Heart left ventricle (tissue), 16 donors: Measurements from ENCODE around the gene CFAP161. TPM values are rescaled to one million over a fixed set of nuclear protein-coding genes. Genes with fewer than 3 reads are reported as not detected.
A peak's percentile ranks its signal among the peaks of the same experiment; 100 is the strongest.

ENCODE experiments used
- ATAC-seq, 4 donors: fragments of 200-7000 bp; cut with Tn5 transposase; one replicate each; pipeline ENCODE4 v1.9.1; 2020 to 2022; ENCODE audit warnings: moderate library complexity in 4 of 4, mild to moderate bottlenecking in 3 of 4, moderate number of reproducible peaks in 1 of 4
- DNase-seq, 5 donors: peaks; one replicate each; pipeline ENCODE4 v3.0.0-alpha.2; 2020
- H3K27ac ChIP-seq, 12 donors: fragments of 200-600 bp; sonication (generic) in 4 of 12; one replicate each; pipeline versions ENCODE4 v1.5.0 to v1.8.0; 2016 to 2022; ENCODE audit warnings: mild to moderate bottlenecking in 2 of 12
- H3K27me3 ChIP-seq, 9 donors: fragments of 200-600 bp; sonication (generic) in 2 of 9; one replicate each; pipeline versions ENCODE4 v1.5.1 to v1.8.0; 2016 to 2022; ENCODE audit warnings: mild to moderate bottlenecking in 3 of 9
- H3K36me3 ChIP-seq, 9 donors: fragments of 200-600 bp; sonication (generic) in 2 of 9; one replicate each; pipeline versions ENCODE4 v1.5.0 to v1.8.0; 2018 to 2022; ENCODE audit warnings: mild to moderate bottlenecking in 2 of 9
- H3K4me1 ChIP-seq, 12 donors: fragments of 200-600 bp; sonication (generic) in 4 of 12; one replicate each; pipeline versions ENCODE4 v1.5.0 to v1.8.0; 2016 to 2022; ENCODE audit warnings: mild to moderate bottlenecking in 3 of 12
- H3K4me3 ChIP-seq, 12 donors: fragments of 200-600 bp; sonication (generic) in 4 of 12; one replicate each; pipeline versions ENCODE4 v1.5.0 to v1.8.0; 2017 to 2022; ENCODE audit warnings: mild to moderate bottlenecking in 9 of 12, moderate library complexity in 4 of 12
- H3K9me3 ChIP-seq, 12 donors: fragments of 200-600 bp; sonication (generic) in 4 of 12; one replicate each; pipeline versions ENCODE4 v1.5.0 to v1.8.0; 2016 to 2022; ENCODE audit warnings: mild to moderate bottlenecking in 1 of 12
- POLR2A ChIP-seq, 2 donors: fragments of 450-650 bp; IDR thresholded peaks; one replicate each; pipeline ENCODE4 v1.6.1; 2017; ENCODE audit warnings: antibody characterized with exemption in 2 of 2, mild to moderate bottlenecking in 2 of 2, moderate library complexity in 2 of 2
- WGBS, 4 donors: extraction: QIAGEN DNeasy Blood & Tissue Kit in 2 of 4; methylation state at CpG; one replicate each; pipeline versions ENCODE4 v1.1.5 to v1.1.7; 2013 to 2018; 5-methylcytosine and 5-hydroxymethylcytosine counted together
- intact Hi-C, 10 donors: fragments of 100-400 bp; cut with DNase I; formaldehyde crosslinking; loops; one replicate each; pipeline versions ENCODE4 v1.11.1 to v1.14.2; 2022
- polyA plus RNA-seq, 2 donors: library from polyadenylated mRNA; stranded (reverse); fragments of 200-250 nt; gene quantifications; one replicate each; pipeline ENCODE4 v1.2.3, GENCODE V29; 2013
- total RNA-seq, 9 donors: library from RNA; depleted of rRNA in 2 of 9; stranded (reverse); fragments of >200 nt in 2 of 9; fragmentation: NEBNext Ultra II Directional in 3 of 9; extraction: Animal tissue kit (Norgen Biotek cat#: 25700) in 3 of 9; gene quantifications; one replicate each; pipeline versions ENCODE4 v1.1.0 to v1.2.4, GENCODE V29; 2016 to 2023
- TF ChIP-seq, protein P1 (sequence below), 12 donors: fragments of 200-600 bp; sonication (generic) in 4 of 12; IDR thresholded peaks; one replicate each; pipeline versions ENCODE4 v1.5.0 to v1.8.0; 2018 to 2022; ENCODE audit warnings: antibody characterized with exemption in 12 of 12, mild to moderate bottlenecking in 5 of 12
- donor health status: ischemic (EF 13 %, LVEDD 7.1; RV severe dilation, severe dysfunction).
- donor health status: healthy with polysubstance abuse.
- donor health status: DM: no; HTN: yes; CAD: no.
- donor health status: DM: no; HTN: no; CAD: no.
- donor health status: ischemic (EF 25% LVEDD 6.9; RV normal size, moderate dysfunction).
- donor health status: ischemic (EF 25% LVEDD 5.7; RV mildly dilated, moderate dysfunction).
- donor health status: healthy.
- donor health status: DM: yes; HTN: yes; CAD: no.
- donor health status: ischemic (EF 35%, LVEDD 5.7; RV mildly dilated, moderate dysfunction).
- donor health status: nonischemic (EF 11% LVEDD 7.7; RV severe dilation, severe dysfunction).
- donor health status: DM: yes; HTN: yes; CAD: no.
- donor health status: PGD.
- donor health status: ischemic (EF 29% LVEDD 5.4; RV normal size, mild dysfunction).
- donor health status: nonischemic (EF 23%, LVEDD 6.1; RV moderate dilation, normal function).

The CFAP161 gene
- total and polyA plus RNA-seq, 11 donors = 0.22 to 2.0 (median 0.79) TPM; not detected in 2

DNA sequence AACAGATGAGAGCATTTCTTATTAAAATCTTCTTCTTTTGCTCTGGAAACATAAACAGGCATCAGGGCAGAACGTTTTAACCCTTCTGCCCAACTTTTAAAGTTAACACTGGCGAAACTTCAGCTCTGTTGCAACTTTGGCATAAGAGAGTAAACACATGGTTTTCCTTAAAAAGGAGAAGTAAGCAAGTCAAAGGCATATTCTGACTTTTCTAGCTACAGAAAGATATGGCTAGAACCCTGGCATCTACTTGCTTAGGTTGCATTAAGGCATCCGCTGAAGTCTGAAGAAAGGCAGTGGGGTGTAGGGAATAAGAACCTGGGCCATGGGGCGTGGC is 49.3 kb downstream of the CFAP161 start:
- Histone ChIP-seq H3K9me3 (peaks cover 0 to 5% (median 0%) of the 10 kb centered on the region in 12 donors), H3K36me3 (no peaks in the 10 kb centered on the region), H3K4me3 (peak overlapping the region in 9 of 12 donors; percentile 23 to 61 (median 42)), H3K4me1 (peaks cover 0 to 16% (median 0%) of the 10 kb centered on the region in 12 donors), H3K27me3 (peaks cover 0 to 12% (median 0%) of the 10 kb centered on the region in 9 donors), H3K27ac (peak overlapping the region in 11 of 12 donors; percentile 9 to 78 (median 44))
- no peak for ATAC-seq
- DNase-seq = no peak
- intact Hi-C loops = loop anchor here in 2 of 10 donors (5.0 to 10.0 kb wide), 3 partner anchors 44 to 141 kb away; partner anchors contain the start of genes CFAP161 (in 1 of the 2) and STARD5 (in 1 of the 2)
- WGBS, 4 donors = 74 to 82% (median 78%) methylated on average over 4 of the region's 4 CpGs
- TF ChIP-seq, protein P1, sequence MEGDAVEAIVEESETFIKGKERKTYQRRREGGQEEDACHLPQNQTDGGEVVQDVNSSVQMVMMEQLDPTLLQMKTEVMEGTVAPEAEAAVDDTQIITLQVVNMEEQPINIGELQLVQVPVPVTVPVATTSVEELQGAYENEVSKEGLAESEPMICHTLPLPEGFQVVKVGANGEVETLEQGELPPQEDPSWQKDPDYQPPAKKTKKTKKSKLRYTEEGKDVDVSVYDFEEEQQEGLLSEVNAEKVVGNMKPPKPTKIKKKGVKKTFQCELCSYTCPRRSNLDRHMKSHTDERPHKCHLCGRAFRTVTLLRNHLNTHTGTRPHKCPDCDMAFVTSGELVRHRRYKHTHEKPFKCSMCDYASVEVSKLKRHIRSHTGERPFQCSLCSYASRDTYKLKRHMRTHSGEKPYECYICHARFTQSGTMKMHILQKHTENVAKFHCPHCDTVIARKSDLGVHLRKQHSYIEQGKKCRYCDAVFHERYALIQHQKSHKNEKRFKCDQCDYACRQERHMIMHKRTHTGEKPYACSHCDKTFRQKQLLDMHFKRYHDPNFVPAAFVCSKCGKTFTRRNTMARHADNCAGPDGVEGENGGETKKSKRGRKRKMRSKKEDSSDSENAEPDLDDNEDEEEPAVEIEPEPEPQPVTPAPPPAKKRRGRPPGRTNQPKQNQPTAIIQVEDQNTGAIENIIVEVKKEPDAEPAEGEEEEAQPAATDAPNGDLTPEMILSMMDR (IDR thresholded peaks at IDR 0.05) = no peak

- TF ChIP-seq, protein P1 (IDR thresholded peaks at IDR 0.05) = no peak
- no peak for TF ChIP-seq POLR2A (IDR thresholded peaks at IDR 0.05)
- DNase-seq (peak in 1 of 5 donors; percentile 43), ATAC-seq (peak in 3 of 4 donors; percentile 14 to 79 (median 65))
- peak overlapping the region in 6 of 12 donors; percentile 31 to 78 (median 64) for H3K27ac ChIP-seq
- intact Hi-C loops = loop anchor here in 2 of 10 donors (5.0 to 10.0 kb wide), 3 partner anchors 43 to 141 kb away; partner anchors contain the start of genes CFAP161 (in 1 of the 2) and STARD5 (in 1 of the 2)
- WGBS, 4 donors = 76 to 89% (median 81%) methylated on average over 4 to 5 of the region's 5 CpGs
- no peaks in the 10 kb centered on the region for H3K36me3 ChIP-seq
- peaks cover 0 to 5% (median 0%) of the 10 kb centered on the region in 12 donors for H3K9me3 ChIP-seq
- peak overlapping the region in 2 of 12 donors; percentile 50 to 61 for H3K4me3 ChIP-seq
- H3K4me1 ChIP-seq = peaks cover 0 to 16% (median 0%) of the 10 kb centered on the region in 12 donors
- H3K27me3 ChIP-seq = peaks cover 0 to 12% (median 0%) of the 10 kb centered on the region in 9 donors
Observed at GRCh38 chr15:81184188-81184587, 50.1 kb downstream of the CFAP161 start.

DNA sequence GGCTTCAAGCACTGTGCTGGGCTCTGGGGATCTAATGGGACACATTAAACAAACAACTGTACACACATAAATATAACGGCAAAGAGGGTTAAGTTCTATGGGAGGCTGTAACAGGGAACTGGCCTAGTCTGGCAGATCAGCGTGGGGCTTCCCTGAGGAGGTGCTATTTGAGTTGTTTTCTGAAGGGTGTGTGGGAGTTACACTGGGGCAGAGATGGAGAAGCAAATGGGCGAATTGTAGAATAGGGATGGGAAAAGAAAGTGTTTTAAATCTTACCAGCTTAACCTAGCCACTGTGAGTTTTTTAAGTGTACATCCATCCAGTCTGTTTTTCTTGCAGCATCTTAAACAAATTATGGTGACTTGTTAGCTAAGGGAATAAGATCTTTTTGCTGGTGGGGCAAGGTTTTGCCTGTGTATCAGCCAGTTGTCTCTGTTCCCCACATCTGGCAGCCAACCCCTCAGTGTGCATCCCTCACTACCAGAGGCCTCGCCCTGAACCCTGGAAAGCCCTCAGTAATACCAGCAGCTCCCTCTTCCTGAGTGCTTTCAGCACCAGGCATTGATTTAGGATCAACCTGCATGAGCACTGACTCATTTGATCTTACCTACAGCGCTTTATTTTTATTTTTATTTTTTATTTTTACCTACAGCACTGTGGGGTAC is 51.7 kb downstream of the CFAP161 start:
- no peak overlapping the region for H3K4me3 ChIP-seq
- no peaks in the 10 kb centered on the region for H3K36me3 ChIP-seq
- no peak for TF ChIP-seq POLR2A (IDR thresholded peaks at IDR 0.05)
- TF ChIP-seq, protein P1 (IDR thresholded peaks at IDR 0.05) = no peak
- 81 to 86% (median 83%) methylated on average over 5 of the region's 5 CpGs for WGBS, 4 donors
- peaks cover 0 to 20% (median 0%) of the 10 kb centered on the region in 12 donors for H3K4me1 ChIP-seq
- peak overlapping the region in 1 of 12 donors; percentile 11 for H3K27ac ChIP-seq
- no peak for DNase-seq
- H3K9me3 ChIP-seq = no peaks in the 10 kb centered on the region
- ATAC-seq = no peak
- peaks cover 0 to 12% (median 0%) of the 10 kb centered on the region in 9 donors for H3K27me3 ChIP-seq
- intact Hi-C loops = loop anchor here in 1 of 10 donors (10.0 kb wide), 2 partner anchors 51 to 139 kb away; partner anchors contain the start of genes CFAP161 and STARD5

DNA sequence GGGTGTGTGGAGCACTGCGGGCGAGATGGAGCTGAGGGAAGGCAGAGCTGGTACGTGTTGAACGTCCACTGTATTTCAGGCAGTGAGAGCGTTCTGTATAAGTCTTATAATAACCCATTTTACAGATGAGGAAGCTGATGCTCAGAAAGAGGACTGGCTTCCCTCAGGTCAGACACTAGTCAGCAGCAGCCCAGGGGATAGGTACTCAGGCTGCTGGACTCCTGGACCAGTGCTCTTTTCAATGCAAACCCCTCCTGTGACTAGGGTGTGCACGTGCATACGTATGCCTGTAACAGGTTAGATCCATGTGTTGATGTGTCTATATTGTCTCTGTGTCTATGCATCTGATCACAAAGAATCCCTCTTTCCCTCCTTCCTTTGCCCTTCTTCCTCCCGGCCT is 54.3 kb downstream of the CFAP161 start:
- H3K4me1 ChIP-seq = peaks cover 0 to 13% (median 0%) of the 10 kb centered on the region in 12 donors
- intact Hi-C loops = loop anchor here in 1 of 10 donors (10.0 kb wide), 2 partner anchors 54 to 136 kb away; partner anchors contain the start of genes CFAP161 and STARD5
- DNase-seq = no peak
- no peak overlapping the region for H3K4me3 ChIP-seq
- H3K9me3 ChIP-seq = no peaks in the 10 kb centered on the region
- H3K27ac ChIP-seq = peak overlapping the region in 1 of 12 donors; percentile 20
- H3K36me3 ChIP-seq = no peaks in the 10 kb centered on the region
- peaks cover 0 to 6% (median 0%) of the 10 kb centered on the region in 9 donors for H3K27me3 ChIP-seq
- TF ChIP-seq, protein P1 (IDR thresholded peaks at IDR 0.05) = no peak
- no peak for TF ChIP-seq POLR2A (IDR thresholded peaks at IDR 0.05)
- WGBS, 4 donors = 88 to 94% (median 92%) methylated on average over 8 of the region's 8 CpGs
- ATAC-seq = no peak
